Esophagus muscularis mucosa (tissue), 4 donors: ENCODE results near the gene BTG4.

Experiments used
- CTCF ChIP-seq, 3 experiments: fragments of 200-600 bp in 2 of 3; fragments of 450-650 bp in 1 of 3; sonication (generic) in 2 of 3; IDR thresholded peaks; one replicate each; pipeline ENCODE4 v1.5.1; 2017 to 2019; ENCODE audit warnings: antibody characterized with exemption in 3 of 3, mild to moderate bottlenecking in 2 of 3, moderate library complexity in 1 of 3
- EP300 ChIP-seq: sonication (generic); formaldehyde crosslinking; IDR thresholded peaks from one replicate; pipeline ENCODE4 v1.6.1; 2017; ENCODE audit warnings: antibody characterized with exemption
- POLR2AphosphoS5 ChIP-seq, 2 donors: sonication (generic); formaldehyde crosslinking; IDR thresholded peaks; one replicate each; pipeline ENCODE4 v1.6.1; 2017; ENCODE audit warnings: antibody characterized with exemption in 2 of 2

GRCh38 chr11:111447112-111447471 is 65.1 kb downstream of the BTG4 start:
- TF ChIP-seq EP300, result no peak
- no peak for TF ChIP-seq CTCF (IDR thresholded peaks at IDR 0.05)
- TF ChIP-seq POLR2AphosphoS5 (IDR thresholded peaks at IDR 0.05), result no peak
